Measurements from ENCODE around the gene MIDN. TPM values are rescaled to one million over a fixed set of nuclear protein-coding genes. Genes with fewer than 3 reads are reported as not detected.

MIDN gene
- total RNA-seq, 1 experiment from 2014 or later, result 286 TPM

GRCh38 chr19:1298235-1298634 is 49.9 kb downstream of the MIDN start:
- H4K20me1 ChIP-seq (ENCODE audit: control insufficient read depth, insufficient read depth, insufficient read length), result peaks cover 2% of the 10 kb centered on the region
- Mint-ChIP-seq H3K4me3 (no peak overlapping the region), H3K36me3 (ENCODE audit: insufficient read depth in 1 of 3, low read depth in 3 of 3) (peaks cover 2 to 4% (median 3%) of the 10 kb centered on the region in 3 experiments; a peak in 3 of 7 replicates), H3K27me3 (ENCODE audit: low read depth) (peaks cover 13% of the 10 kb centered on the region), H3K4me1 (peaks cover 0 to 8% of the 10 kb centered on the region in 2 experiments; a peak in 2 of 4 replicates), H3K27ac (peak overlapping the region in 1 of 3 experiments; percentile 14; a peak in 1 of 7 replicates), H3K9me3 (no peaks in the 10 kb centered on the region; a peak in 1 of 5 replicates)
- no peak overlapping the region for H4K5ac ChIP-seq (ENCODE audit: insufficient read length, low read depth, low read length)
- DNase-seq, result no peak
- no peak overlapping the region for H2AK5ac ChIP-seq (ENCODE audit: insufficient read length, low read length)
- no peak overlapping the region for H2BK20ac ChIP-seq (ENCODE audit: low read depth, low read length, poor library complexity, severe bottlenecking)
- WGBS (ENCODE audit: extremely low coverage, insufficient read length, low lambda C conversion rate), result no CpG with 5 or more reads among the region's 8 CpGs
- H3K4me1 ChIP-seq (ENCODE audit: insufficient read depth, low read length), result no peaks in the 10 kb centered on the region
- no peak overlapping the region for H3K27ac ChIP-seq (ENCODE audit: insufficient read length, low read depth, low read length)
- H3K56ac ChIP-seq (ENCODE audit: insufficient read length, low read depth, low read length), result no peak overlapping the region
- no peaks in the 10 kb centered on the region for H3K79me2 ChIP-seq (ENCODE audit: insufficient read depth, low read length)
- H3K14ac ChIP-seq (ENCODE audit: insufficient read depth, low read length), result no peak overlapping the region
- no peaks in the 10 kb centered on the region for H3K23me2 ChIP-seq (ENCODE audit: insufficient read length, low read depth, low read length, poor library complexity, severe bottlenecking)
- H3K79me1 ChIP-seq (ENCODE audit: insufficient read depth, low read depth, low read length, poor library complexity, severe bottlenecking), result no peaks in the 10 kb centered on the region
- no peak overlapping the region for H2BK12ac ChIP-seq (ENCODE audit: insufficient read length, low read depth, low read length)
- no peak overlapping the region for H3K4me2 ChIP-seq (ENCODE audit: insufficient read depth, insufficient read length, low read length)
- no peak overlapping the region for H2AFZ ChIP-seq (ENCODE audit: low read length)
- H3K9me3 ChIP-seq (ENCODE audit: control insufficient read depth, low read depth, low read length), result no peaks in the 10 kb centered on the region
- no peak overlapping the region for H3T11ph ChIP-seq (ENCODE audit: low read length)
- H2BK120ac ChIP-seq (ENCODE audit: low read depth, low read length, poor library complexity, severe bottlenecking), result no peak overlapping the region
- H3K27me3 ChIP-seq (ENCODE audit: insufficient read depth, low read length), result no peaks in the 10 kb centered on the region
- no peak for TF ChIP-seq CTCF (conservative IDR thresholded peaks at IDR 0.05)
- no peak overlapping the region for H2BK5ac ChIP-seq (ENCODE audit: insufficient read length, low read length)
- H3K4ac ChIP-seq (ENCODE audit: low read depth, low read length), result no peak overlapping the region
- no peak overlapping the region for H4K91ac ChIP-seq (ENCODE audit: insufficient read length, low read depth, low read length)
- no peak overlapping the region for H2BK15ac ChIP-seq (ENCODE audit: low read depth, low read length)
- no peak overlapping the region for H4K8ac ChIP-seq (replicated peaks; ENCODE audit: insufficient read length, low read depth, low read length)
- no peak overlapping the region for H3K18ac ChIP-seq (ENCODE audit: insufficient read length, low read depth, low read length)
- no peak overlapping the region for H3K23ac ChIP-seq (ENCODE audit: insufficient read length, low read depth, low read length)
- H3K9ac ChIP-seq (ENCODE audit: extremely low read depth, insufficient read length, low read length), result no peak overlapping the region

Data from H9 (cell line).